ENCODE measurements around the gene RMND1.

RMND1 gene

GRCh38 chr6:151447237-151447636 lies 4.7 kb downstream of the RMND1 start:
- H3K79me2 ChIP-seq (ENCODE audit: control insufficient read depth, insufficient read depth, low read length, poor library complexity): peaks cover 3% of the 10 kb centered on the region
- H3K14ac ChIP-seq (ENCODE audit: low read length): no peak overlapping the region
- H3K18ac ChIP-seq (ENCODE audit: low read length): no peak overlapping the region
- H2BK12ac ChIP-seq (ENCODE audit: low read length): no peak overlapping the region
- no peak overlapping the region for H2AFZ ChIP-seq (ENCODE audit: insufficient read depth, low read length, poor library complexity)
- no peak overlapping the region for H4K8ac ChIP-seq (ENCODE audit: low read depth, low read length)
- peaks cover 0 to 3% of the 10 kb centered on the region in 2 experiments for H3K4me1 ChIP-seq (ENCODE audit: control insufficient read depth in 1 of 2, insufficient read depth in 2 of 2, low read length in 2 of 2)
- no peaks in the 10 kb centered on the region for H3K9me3 ChIP-seq (ENCODE audit: insufficient read depth, low read depth, low read length)
- no peak for DNase-seq
- H3K27ac ChIP-seq (ENCODE audit: low read depth, low read length): no peak overlapping the region
- H2BK120ac ChIP-seq (ENCODE audit: insufficient read depth, low read length, poor library complexity): no peak overlapping the region
- no peak overlapping the region for H3K4me3 ChIP-seq (ENCODE audit: low read depth, low read length)
- no peaks in the 10 kb centered on the region for H3K27me3 ChIP-seq (ENCODE audit: insufficient read depth, low read length)
- H2AK5ac ChIP-seq (ENCODE audit: low read length): no peak overlapping the region
- peaks cover 5% of the 10 kb centered on the region for H3K79me1 ChIP-seq (ENCODE audit: low read length)
- no peak overlapping the region for H3K4me2 ChIP-seq (ENCODE audit: low read length)
- H3K23ac ChIP-seq (ENCODE audit: low read length): no peak overlapping the region
- no peak overlapping the region for H3K4ac ChIP-seq (ENCODE audit: low read depth, low read length)
- H3K9ac ChIP-seq (ENCODE audit: low read length): no peak overlapping the region
- no CpG with 5 or more reads among the region's 4 CpGs for WGBS (ENCODE audit: extremely low coverage, insufficient coverage, insufficient read length)
- no peak overlapping the region for H2BK5ac ChIP-seq (ENCODE audit: low read depth, low read length, poor library complexity)
- no peak overlapping the region for H4K91ac ChIP-seq (ENCODE audit: low read depth, low read length)
- H3K36me3 ChIP-seq (ENCODE audit: control insufficient read depth in 1 of 2, insufficient read depth in 2 of 2, low read length in 2 of 2): peaks cover 4% of the 10 kb centered on the region in 2 experiments
- H4K12ac ChIP-seq (ENCODE audit: low read depth, low read length): no peak overlapping the region

DNA sequence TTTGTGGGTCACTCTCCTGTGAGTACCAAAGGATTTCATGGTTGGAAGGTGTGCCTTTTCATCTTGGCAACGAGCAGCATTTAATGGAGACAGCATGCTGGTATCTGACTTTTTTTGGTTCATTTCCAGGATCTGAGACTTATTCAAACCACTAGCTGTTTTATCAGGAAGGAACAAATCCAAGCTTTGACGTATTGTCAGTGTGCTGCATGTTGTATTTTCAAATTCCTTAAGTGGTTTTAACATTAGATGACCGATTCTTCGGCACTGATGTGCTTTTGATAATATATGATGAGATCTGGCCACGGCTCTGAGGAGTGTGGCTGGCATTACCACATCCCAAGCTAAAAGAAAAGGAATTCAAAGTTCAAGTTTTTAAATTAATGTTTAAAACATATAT lies 6.4 kb downstream of the RMND1 start:
- Histone ChIP-seq H3K9me3 (ENCODE audit: insufficient read depth, low read depth, low read length) (no peaks in the 10 kb centered on the region), H3K4me2 (ENCODE audit: low read length) (no peak overlapping the region), H3K27ac (ENCODE audit: low read depth, low read length) (no peak overlapping the region), H4K12ac (ENCODE audit: low read depth, low read length) (no peak overlapping the region), H3K23ac (ENCODE audit: low read length) (no peak overlapping the region), H2BK5ac (ENCODE audit: low read depth, low read length, poor library complexity) (no peak overlapping the region), H4K91ac (ENCODE audit: low read depth, low read length) (no peak overlapping the region), H4K8ac (ENCODE audit: low read depth, low read length) (no peak overlapping the region), H3K79me1 (ENCODE audit: low read length) (peaks cover 2% of the 10 kb centered on the region), H3K4me1 (ENCODE audit: control insufficient read depth in 1 of 2, insufficient read depth in 2 of 2, low read length in 2 of 2) (peaks cover 0 to 3% of the 10 kb centered on the region in 2 experiments), H2AK5ac (ENCODE audit: low read length) (no peak overlapping the region), H3K27me3 (ENCODE audit: insufficient read depth, low read length) (no peaks in the 10 kb centered on the region), H3K79me2 (ENCODE audit: control insufficient read depth, insufficient read depth, low read length, poor library complexity) (no peaks in the 10 kb centered on the region), H2AFZ (ENCODE audit: insufficient read depth, low read length, poor library complexity) (no peak overlapping the region), H3K36me3 (ENCODE audit: control insufficient read depth in 1 of 2, insufficient read depth in 2 of 2, low read length in 2 of 2) (peaks cover 4 to 6% of the 10 kb centered on the region in 2 experiments), H2BK12ac (ENCODE audit: low read length) (no peak overlapping the region), H3K9ac (ENCODE audit: low read length) (no peak overlapping the region), H3K4ac (ENCODE audit: low read depth, low read length) (no peak overlapping the region), H2BK120ac (ENCODE audit: insufficient read depth, low read length, poor library complexity) (no peak overlapping the region), H3K4me3 (ENCODE audit: low read depth, low read length) (no peak overlapping the region), H3K18ac (ENCODE audit: low read length) (no peak overlapping the region), H3K14ac (ENCODE audit: low read length) (no peak overlapping the region)
- WGBS (ENCODE audit: extremely low coverage, insufficient coverage, insufficient read length): no CpG with 5 or more reads among the region's 5 CpGs
- DNase-seq: peak; percentile 78 to 96

GRCh38 chr6:151443911-151444621 lies 7.9 kb downstream of the RMND1 start:
- no peaks in the 10 kb centered on the region for H3K79me2 ChIP-seq (ENCODE audit: control insufficient read depth, insufficient read depth, low read length, poor library complexity)
- no peak overlapping the region for H4K12ac ChIP-seq (ENCODE audit: low read depth, low read length)
- no peak overlapping the region for H3K14ac ChIP-seq (ENCODE audit: low read length)
- no peak overlapping the region for H2BK120ac ChIP-seq (ENCODE audit: insufficient read depth, low read length, poor library complexity)
- peaks cover 0 to 3% of the 10 kb centered on the region in 2 experiments for H3K4me1 ChIP-seq (ENCODE audit: control insufficient read depth in 1 of 2, insufficient read depth in 2 of 2, low read length in 2 of 2)
- no peak overlapping the region for H2BK12ac ChIP-seq (ENCODE audit: low read length)
- H3K27ac ChIP-seq (ENCODE audit: low read depth, low read length): no peak overlapping the region
- peaks cover 4 to 8% of the 10 kb centered on the region in 2 experiments for H3K36me3 ChIP-seq (ENCODE audit: control insufficient read depth in 1 of 2, insufficient read depth in 2 of 2, low read length in 2 of 2)
- H2BK5ac ChIP-seq (ENCODE audit: low read depth, low read length, poor library complexity): no peak overlapping the region
- H2AK5ac ChIP-seq (ENCODE audit: low read length): no peak overlapping the region
- H3K18ac ChIP-seq (ENCODE audit: low read length): no peak overlapping the region
- no peaks in the 10 kb centered on the region for H3K27me3 ChIP-seq (ENCODE audit: insufficient read depth, low read length)
- no peak overlapping the region for H4K8ac ChIP-seq (ENCODE audit: low read depth, low read length)
- no peak overlapping the region for H3K4me3 ChIP-seq (ENCODE audit: low read depth, low read length)
- no peak overlapping the region for H3K4me2 ChIP-seq (ENCODE audit: low read length)
- H3K23ac ChIP-seq (ENCODE audit: low read length): no peak overlapping the region
- no peak overlapping the region for H2AFZ ChIP-seq (ENCODE audit: insufficient read depth, low read length, poor library complexity)
- no peak overlapping the region for H3K4ac ChIP-seq (ENCODE audit: low read depth, low read length)
- H3K9me3 ChIP-seq (ENCODE audit: insufficient read depth, low read depth, low read length): no peaks in the 10 kb centered on the region
- H4K91ac ChIP-seq (ENCODE audit: low read depth, low read length): no peak overlapping the region
- no peak overlapping the region for H3K9ac ChIP-seq (ENCODE audit: low read length)
- no CpG with 5 or more reads among the region's 4 CpGs for WGBS (ENCODE audit: extremely low coverage, insufficient coverage, insufficient read length)
- peaks cover 2% of the 10 kb centered on the region for H3K79me1 ChIP-seq (ENCODE audit: low read length)
- peak; percentile 56 to 84 for DNase-seq

GRCh38 chr6:151443454-151443853 lies 8.5 kb downstream of the RMND1 start:
- Histone ChIP-seq H3K27me3 (ENCODE audit: insufficient read depth, low read length) (no peaks in the 10 kb centered on the region), H3K9ac (ENCODE audit: low read length) (no peak overlapping the region), H3K79me2 (ENCODE audit: control insufficient read depth, insufficient read depth, low read length, poor library complexity) (no peaks in the 10 kb centered on the region), H4K12ac (ENCODE audit: low read depth, low read length) (no peak overlapping the region), H3K23ac (ENCODE audit: low read length) (no peak overlapping the region), H3K9me3 (ENCODE audit: insufficient read depth, low read depth, low read length) (no peaks in the 10 kb centered on the region), H3K4me1 (ENCODE audit: control insufficient read depth in 1 of 2, insufficient read depth in 2 of 2, low read length in 2 of 2) (peaks cover 0 to 3% of the 10 kb centered on the region in 2 experiments), H2AK5ac (ENCODE audit: low read length) (no peak overlapping the region), H3K36me3 (ENCODE audit: control insufficient read depth in 1 of 2, insufficient read depth in 2 of 2, low read length in 2 of 2) (peaks cover 4 to 9% of the 10 kb centered on the region in 2 experiments), H2BK12ac (ENCODE audit: low read length) (no peak overlapping the region), H3K18ac (ENCODE audit: low read length) (no peak overlapping the region), H2BK120ac (ENCODE audit: insufficient read depth, low read length, poor library complexity) (no peak overlapping the region), H3K4me3 (ENCODE audit: low read depth, low read length) (no peak overlapping the region), H4K91ac (ENCODE audit: low read depth, low read length) (no peak overlapping the region), H4K8ac (ENCODE audit: low read depth, low read length) (no peak overlapping the region), H2AFZ (ENCODE audit: insufficient read depth, low read length, poor library complexity) (no peak overlapping the region), H2BK5ac (ENCODE audit: low read depth, low read length, poor library complexity) (no peak overlapping the region), H3K14ac (ENCODE audit: low read length) (no peak overlapping the region), H3K4me2 (ENCODE audit: low read length) (no peak overlapping the region), H3K4ac (ENCODE audit: low read depth, low read length) (peak overlapping the region; percentile 66), H3K79me1 (ENCODE audit: low read length) (peaks cover 2% of the 10 kb centered on the region), H3K27ac (ENCODE audit: low read depth, low read length) (no peak overlapping the region)
- whole genome bisulfite sequencing (ENCODE audit: extremely low coverage, insufficient coverage, insufficient read length): no CpG with 5 or more reads among the region's 5 CpGs
- DNase-seq: peak in 1 of 2 donors; percentile 49
